ENCODE data around the gene SLC43A1.

- TF ChIP-seq RCOR1 (IDR thresholded peaks at IDR 0.05; ENCODE audit: insufficient replicate concordance, low read length) = no peak
- no peak for TF ChIP-seq POLR2A (IDR thresholded peaks at IDR 0.05; ENCODE audit: low read depth, low read length)
- TF ChIP-seq, protein P1, sequence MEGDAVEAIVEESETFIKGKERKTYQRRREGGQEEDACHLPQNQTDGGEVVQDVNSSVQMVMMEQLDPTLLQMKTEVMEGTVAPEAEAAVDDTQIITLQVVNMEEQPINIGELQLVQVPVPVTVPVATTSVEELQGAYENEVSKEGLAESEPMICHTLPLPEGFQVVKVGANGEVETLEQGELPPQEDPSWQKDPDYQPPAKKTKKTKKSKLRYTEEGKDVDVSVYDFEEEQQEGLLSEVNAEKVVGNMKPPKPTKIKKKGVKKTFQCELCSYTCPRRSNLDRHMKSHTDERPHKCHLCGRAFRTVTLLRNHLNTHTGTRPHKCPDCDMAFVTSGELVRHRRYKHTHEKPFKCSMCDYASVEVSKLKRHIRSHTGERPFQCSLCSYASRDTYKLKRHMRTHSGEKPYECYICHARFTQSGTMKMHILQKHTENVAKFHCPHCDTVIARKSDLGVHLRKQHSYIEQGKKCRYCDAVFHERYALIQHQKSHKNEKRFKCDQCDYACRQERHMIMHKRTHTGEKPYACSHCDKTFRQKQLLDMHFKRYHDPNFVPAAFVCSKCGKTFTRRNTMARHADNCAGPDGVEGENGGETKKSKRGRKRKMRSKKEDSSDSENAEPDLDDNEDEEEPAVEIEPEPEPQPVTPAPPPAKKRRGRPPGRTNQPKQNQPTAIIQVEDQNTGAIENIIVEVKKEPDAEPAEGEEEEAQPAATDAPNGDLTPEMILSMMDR (conservative IDR thresholded peaks at IDR 0.05; ENCODE audit: low read depth, low read length) = no peak
- no peak for TF ChIP-seq MXI1 (IDR thresholded peaks at IDR 0.05; ENCODE audit: borderline replicate concordance, low read depth, low read length)
- no peak for TF ChIP-seq MAZ (IDR thresholded peaks at IDR 0.05; ENCODE audit: borderline replicate concordance, low read depth, low read length)
- TF ChIP-seq SMC3 (IDR thresholded peaks at IDR 0.05; ENCODE audit: low read depth, low read length) = no peak
- TF ChIP-seq RAD21 (IDR thresholded peaks at IDR 0.05; ENCODE audit: low read length) = no peak
Measured at GRCh38 chr11:57545883-57546282, 30.4 kb upstream of the SLC43A1 start.
